Measurements from ENCODE around the gene SYNE4.

- TF ChIP-seq RBBP5 (IDR thresholded peaks at IDR 0.05; ENCODE audit: borderline replicate concordance, insufficient read depth, low read length, poor library complexity, severe bottlenecking) (no peak), FOXJ3 (CRISPR knock-in tag; IDR thresholded peaks at IDR 0.05) (no peak)
Measured at GRCh38 chr19:35977446-35978222, 31.0 kb downstream of the SYNE4 start.

Data from K562 (cell line).